Lung (tissue), 12 donors: ENCODE measurements around the gene SLCO1B3. TPM values are rescaled to one million over a fixed set of nuclear protein-coding genes. Genes with fewer than 3 reads are reported as not detected.

ENCODE experiments used
- ATAC-seq: fragments of 200-7000 bp; cut with Tn5 transposase; one replicate; pipeline ENCODE4 v1.9.1; 2020; ENCODE audit warnings: moderate number of reproducible peaks; ENCODE audit not compliant: insufficient read depth, low FRiP score
- DNase-seq, 3 donors: peaks; one replicate each; pipeline ENCODE4 v3.0.0-alpha.2; 2013 to 2017
- H3K27ac ChIP-seq, 2 donors: one replicate each; pipeline ENCODE4 v1.5.1; 2013; ENCODE audit warnings: mild to moderate bottlenecking in 2 of 2, moderate library complexity in 2 of 2, control low read depth in 1 of 2, inconsistent platforms in 1 of 2, low read depth in 1 of 2, low read length in 1 of 2
- H3K27me3 ChIP-seq, 3 donors: one replicate each; pipeline ENCODE4 v1.5.1; 2013; ENCODE audit warnings: low read length in 2 of 3; ENCODE audit not compliant: control insufficient read depth in 3 of 3, insufficient read depth in 3 of 3
- H3K36me3 ChIP-seq, 4 donors: one replicate each; pipeline ENCODE4 v1.5.1; 2013; ENCODE audit warnings: low read length in 4 of 4, mild to moderate bottlenecking in 1 of 4, moderate library complexity in 1 of 4; ENCODE audit not compliant: control insufficient read depth in 4 of 4, insufficient read depth in 4 of 4
- H3K4me1 ChIP-seq, 5 donors: one replicate each; pipeline ENCODE4 v1.5.1; 2013; ENCODE audit warnings: low read length in 5 of 5, mild to moderate bottlenecking in 2 of 5, moderate library complexity in 1 of 5; ENCODE audit not compliant: control insufficient read depth in 5 of 5, insufficient read depth in 5 of 5
- H3K4me3 ChIP-seq: one replicate; pipeline ENCODE4 v1.5.1; 2013; ENCODE audit warnings: mild to moderate bottlenecking, control low read depth, moderate library complexity
- H3K9ac ChIP-seq, 2 donors: one replicate each; pipeline ENCODE4 v1.5.1; 2013; ENCODE audit warnings: low read length in 2 of 2, control low read depth in 1 of 2; ENCODE audit not compliant: insufficient read depth in 1 of 2
- H3K9me3 ChIP-seq, 4 donors: one replicate each; pipeline ENCODE4 v1.5.1; 2013; ENCODE audit warnings: low read length in 3 of 4, mild to moderate bottlenecking in 1 of 4, moderate library complexity in 1 of 4; ENCODE audit not compliant: control insufficient read depth in 4 of 4, insufficient read depth in 3 of 4
- CTCF ChIP-seq: IDR thresholded peaks from 2 replicates; pipeline ENCODE4 v1.5.1; 2012; ENCODE audit warnings: mild to moderate bottlenecking; ENCODE audit errors: control extremely low read depth, extremely low read depth
- WGBS, 2 donors: extraction: QIAGEN DNeasy Blood & Tissue Kit; methylation state at CpG; one replicate each; pipeline ENCODE4 v1.1.7; 2013; 5-methylcytosine and 5-hydroxymethylcytosine counted together
- polyA plus RNA-seq, 2 donors: library from polyadenylated mRNA; stranded (reverse); fragments of 200-250 nt; gene quantifications; one replicate each; pipeline ENCODE4 v1.2.1, GENCODE V29; 2013
- total RNA-seq, 2 donors: library from RNA; depleted of rRNA in 1 of 2; stranded (reverse); fragments of >200 nt in 1 of 2; gene quantifications; one replicate each; pipeline ENCODE4 v1.2.1, GENCODE V29; 2014 to 2021
- donor health status: control.
- donor health status: control.
- donor health status: Bipolar disorder and iron deficiency.
- donor health status: healthy.
- donor health status: DM: yes; HTN: yes; CAD: no.

Gene SLCO1B3
- total and polyA plus RNA-seq, 4 donors, result 0.02 to 0.12 (median 0.09) TPM; not detected in 1

GRCh38 chr12:20805921-20806320 lies 4.6 kb upstream of the SLCO1B3 start:
- no peak for ATAC-seq
- TF ChIP-seq CTCF, result no peak
- H3K9me3 ChIP-seq, result peaks cover 0 to 6% (median 0%) of the 10 kb centered on the region in 4 donors
- no peak overlapping the region for H3K9ac ChIP-seq
- no peak for DNase-seq
- no peaks in the 10 kb centered on the region for H3K4me1 ChIP-seq
- no peaks in the 10 kb centered on the region for H3K36me3 ChIP-seq
- no peaks in the 10 kb centered on the region for H3K27me3 ChIP-seq
- H3K4me3 ChIP-seq, result no peak overlapping the region
- H3K27ac ChIP-seq, result no peak overlapping the region
- WGBS, 2 donors, result 20 to 43% methylated on average over 1 of the region's 1 CpG

- Histone ChIP-seq H3K36me3 (no peaks in the 10 kb centered on the region), H3K9me3 (peaks cover 0 to 6% (median 0%) of the 10 kb centered on the region in 4 donors), H3K4me3 (no peak overlapping the region), H3K4me1 (no peaks in the 10 kb centered on the region), H3K27me3 (no peaks in the 10 kb centered on the region), H3K9ac (no peak overlapping the region), H3K27ac (no peak overlapping the region)
- TF ChIP-seq CTCF, result no peak
- 95 to 96% methylated on average over 46 to 51 of the region's 51 CpGs for WGBS, 2 donors
- DNase-seq, result no peak
- no peak for ATAC-seq
Observed at GRCh38 chr12:20807192-20808080, 3.1 kb upstream of the SLCO1B3 start.

GRCh38 chr12:20808521-20808920 lies 2.0 kb upstream of the SLCO1B3 start:
- H3K4me1 ChIP-seq, result no peaks in the 10 kb centered on the region
- peaks cover 0 to 6% (median 0%) of the 10 kb centered on the region in 4 donors for H3K9me3 ChIP-seq

More at GRCh38 chr12:20808521-20808920, 2.0 kb upstream of the SLCO1B3 start:
- H3K27ac ChIP-seq, result no peak overlapping the region
- H3K27me3 ChIP-seq, result no peaks in the 10 kb centered on the region
- DNase-seq (no peak), ATAC-seq (no peak)
- H3K4me3 ChIP-seq, result no peak overlapping the region
- no peak for TF ChIP-seq CTCF
- 30 to 46% methylated on average over 1 of the region's 1 CpG for WGBS, 2 donors
- no peak overlapping the region for H3K9ac ChIP-seq
- H3K36me3 ChIP-seq, result no peaks in the 10 kb centered on the region
